Sigmoid colon (tissue), 7 donors: ENCODE results near the gene SEPTIN8. TPM values are rescaled to one million over a fixed set of nuclear protein-coding genes. Genes with fewer than 3 reads are reported as not detected.

ENCODE experiments used
- DNase-seq: peaks from one replicate; pipeline ENCODE4 v3.0.0-alpha.2; 2019
- H3K27ac ChIP-seq, 4 donors: fragments of 200-600 bp; sonication (generic); one replicate each; pipeline ENCODE4 v1.5.1; 2016 to 2019; ENCODE audit warnings: mild to moderate bottlenecking in 1 of 4
- H3K27me3 ChIP-seq, 3 donors: fragments of 200-600 bp; sonication (generic); one replicate each; pipeline ENCODE4 v1.5.1; 2019; ENCODE audit warnings: mild to moderate bottlenecking in 1 of 3
- H3K36me3 ChIP-seq, 4 donors: fragments of 200-600 bp; sonication (generic); one replicate each; pipeline ENCODE4 v1.5.1; 2016 to 2019
- H3K4me1 ChIP-seq, 4 donors: fragments of 200-600 bp; sonication (generic); one replicate each; pipeline ENCODE4 v1.5.1; 2017 to 2019
- H3K4me3 ChIP-seq, 4 donors: fragments of 200-600 bp; sonication (generic); one replicate each; pipeline ENCODE4 v1.5.1; 2017 to 2019; ENCODE audit warnings: mild to moderate bottlenecking in 2 of 4, moderate library complexity in 1 of 4
- H3K9me3 ChIP-seq, 4 donors: fragments of 200-600 bp in 3 of 4; sonication (generic) in 3 of 4; one replicate each; pipeline versions ENCODE4 v1.5.1 to v1.6.1; 2013 to 2019
- CTCF ChIP-seq, 4 experiments: fragments of 450-650 bp in 3 of 4; fragments of 200-600 bp in 1 of 4; IDR thresholded peaks; one replicate each; pipeline ENCODE4 v1.5.1; 2016 to 2019; ENCODE audit warnings: antibody characterized with exemption in 4 of 4, mild to moderate bottlenecking in 3 of 4, moderate library complexity in 2 of 4
- EP300 ChIP-seq, 4 donors: sonication (generic); formaldehyde crosslinking; IDR thresholded peaks; one replicate each; pipeline ENCODE4 v1.6.1; 2017; ENCODE audit warnings: antibody characterized with exemption in 4 of 4
- POLR2A ChIP-seq, 2 donors: fragments of 450-650 bp; IDR thresholded peaks; one replicate each; pipeline ENCODE4 v1.6.1; 2016; ENCODE audit warnings: antibody characterized with exemption in 2 of 2, mild to moderate bottlenecking in 2 of 2, moderate library complexity in 2 of 2
- POLR2AphosphoS5 ChIP-seq, 4 donors: sonication (generic); formaldehyde crosslinking; IDR thresholded peaks; one replicate each; pipeline ENCODE4 v1.6.1; 2017; ENCODE audit warnings: antibody characterized with exemption in 4 of 4
- WGBS, 2 donors: extraction: QIAGEN DNeasy Blood & Tissue Kit; methylation state at CpG; one replicate each; pipeline ENCODE4 v1.1.7; 2013; 5-methylcytosine and 5-hydroxymethylcytosine counted together
- intact Hi-C: fragments of 100-400 bp; cut with DNase I; formaldehyde crosslinking; loops from one replicate; pipeline ENCODE4 v1.15.1; 2023
- polyA plus RNA-seq, 3 donors: library from polyadenylated mRNA; stranded (reverse); fragments of 200-250 nt; gene quantifications; one replicate each; pipeline ENCODE4 v1.2.3, GENCODE V29; 2013
- total RNA-seq, 4 donors: library from RNA; depleted of rRNA; stranded (reverse); fragments of >200 nt; gene quantifications; one replicate each; pipeline ENCODE4 v1.1.0, GENCODE V29; 2016
- donor health status: healthy with polysubstance abuse.
- donor health status: Bipolar disorder and iron deficiency.
- donor health status: healthy.

Gene SEPTIN8
- total and polyA plus RNA-seq, 7 donors, result 19.2 to 38.0 (median 30.7) TPM

- TF ChIP-seq CTCF (IDR thresholded peaks at IDR 0.05), result no peak
- no peak for TF ChIP-seq POLR2AphosphoS5 (IDR thresholded peaks at IDR 0.05)
- no peak for TF ChIP-seq POLR2A (IDR thresholded peaks at IDR 0.05)
- no peak for TF ChIP-seq EP300 (IDR thresholded peaks at IDR 0.05)
- intact Hi-C loops, result no loop called here
- H3K4me1 ChIP-seq, result peaks cover 0 to 9% (median 8%) of the 10 kb centered on the region in 4 donors
- peaks cover 8 to 14% (median 11%) of the 10 kb centered on the region in 3 donors for H3K27me3 ChIP-seq
- peaks cover 0 to 1% (median 0%) of the 10 kb centered on the region in 4 donors for H3K36me3 ChIP-seq
- DNase-seq, result no peak
- no peak overlapping the region for H3K27ac ChIP-seq
- no peaks in the 10 kb centered on the region for H3K9me3 ChIP-seq
- H3K4me3 ChIP-seq, result no peak overlapping the region
- WGBS, 2 donors, result 94 to 95% methylated on average over 5 of the region's 5 CpGs
Observed at GRCh38 chr5:132751971-132752580, 25.0 kb downstream of the SEPTIN8 start.

- Histone ChIP-seq H3K27ac (no peak overlapping the region), H3K9me3 (no peaks in the 10 kb centered on the region), H3K4me1 (peaks cover 0 to 13% (median 11%) of the 10 kb centered on the region in 4 donors), H3K27me3 (peaks cover 15 to 20% (median 17%) of the 10 kb centered on the region in 3 donors), H3K4me3 (no peak overlapping the region), H3K36me3 (no peaks in the 10 kb centered on the region)
- WGBS, 2 donors, result 75 to 87% methylated on average over 7 of the region's 7 CpGs
- intact Hi-C loops, result no loop called here
- DNase-seq, result peak; percentile 84
- no peak for TF ChIP-seq CTCF (IDR thresholded peaks at IDR 0.05)
- TF ChIP-seq POLR2AphosphoS5 (IDR thresholded peaks at IDR 0.05), result no peak
- no peak for TF ChIP-seq POLR2A (IDR thresholded peaks at IDR 0.05)
- no peak for TF ChIP-seq EP300 (IDR thresholded peaks at IDR 0.05)
Observed at GRCh38 chr5:132751444-132751843, 25.6 kb downstream of the SEPTIN8 start.

GRCh38 chr5:132750471-132751230, 26.4 kb downstream of the SEPTIN8 start:
- TF ChIP-seq POLR2AphosphoS5 (IDR thresholded peaks at IDR 0.05) (no peak), POLR2A (IDR thresholded peaks at IDR 0.05) (no peak), CTCF (IDR thresholded peaks at IDR 0.05) (no peak), EP300 (IDR thresholded peaks at IDR 0.05) (no peak)
- 78 to 80% methylated on average over 10 of the region's 10 CpGs for WGBS, 2 donors
- peaks cover 17 to 28% (median 25%) of the 10 kb centered on the region in 3 donors for H3K27me3 ChIP-seq
- H3K36me3 ChIP-seq, result no peaks in the 10 kb centered on the region
- peaks cover 0 to 13% (median 11%) of the 10 kb centered on the region in 4 donors for H3K4me1 ChIP-seq
- H3K27ac ChIP-seq, result no peak overlapping the region
- no peak for DNase-seq
- H3K9me3 ChIP-seq, result no peaks in the 10 kb centered on the region
- H3K4me3 ChIP-seq, result no peak overlapping the region
- intact Hi-C loops, result no loop called here

- H3K4me3 ChIP-seq, result no peak overlapping the region
- no peak for DNase-seq
- TF ChIP-seq POLR2AphosphoS5 (IDR thresholded peaks at IDR 0.05), result no peak
- TF ChIP-seq EP300 (IDR thresholded peaks at IDR 0.05), result no peak
- no peak for TF ChIP-seq CTCF (IDR thresholded peaks at IDR 0.05)
- no peaks in the 10 kb centered on the region for H3K36me3 ChIP-seq
- 95 to 97% methylated on average over 2 of the region's 2 CpGs for WGBS, 2 donors
- H3K27ac ChIP-seq, result no peak overlapping the region
- intact Hi-C loops, result no loop called here
- H3K9me3 ChIP-seq, result no peaks in the 10 kb centered on the region
- H3K27me3 ChIP-seq, result peaks cover 20 to 40% (median 36%) of the 10 kb centered on the region in 3 donors
- peaks cover 0 to 13% (median 11%) of the 10 kb centered on the region in 4 donors for H3K4me1 ChIP-seq
Observed at GRCh38 chr5:132749506-132749905, 27.5 kb downstream of the SEPTIN8 start.
